Activated gamma-delta T cell treated with anti-CD3 and anti-CD28 coated beads, Interleukin-2, amount 50 U/mL, for 16 hours (primary cell): ENCODE results near the gene GRAP.
"Not testable (repeated sequence)": the region's sequence is repeated elsewhere in the genome, so short reads cannot be mapped to it uniquely, and the experiment has no call there.

Source experiments
- DNase-seq: peaks from one replicate; pipeline ENCODE4 v3.0.0-alpha.2; 2020; ENCODE audit warnings: low read depth

The GRAP gene

GRCh38 chr17:19042369-19042768 lies 4.4 kb downstream of the GRAP start:
- DNase-seq, result not testable (repeated sequence)

GRCh38 chr17:19041871-19042270 lies 4.9 kb downstream of the GRAP start:
- not testable (repeated sequence) for DNase-seq

GRCh38 chr17:19040350-19040749 lies 6.4 kb downstream of the GRAP start:
- DNase-seq, result not testable (repeated sequence)

- not testable (repeated sequence) for DNase-seq
Measured at GRCh38 chr17:19038730-19039129, 8.0 kb downstream of the GRAP start.

GRCh38 chr17:19038007-19038406 lies 8.8 kb downstream of the GRAP start:
- DNase-seq, result not testable (repeated sequence)

GRCh38 chr17:19037547-19037946 lies 9.2 kb downstream of the GRAP start:
- not testable (repeated sequence) for DNase-seq

- DNase-seq, result not testable (repeated sequence)
Measured at GRCh38 chr17:19036186-19036585, 10.6 kb downstream of the GRAP start.

- not testable (repeated sequence) for DNase-seq
Measured at GRCh38 chr17:19032377-19032988, 14.3 kb downstream of the GRAP start.

GRCh38 chr17:19031729-19032128 lies 15.0 kb downstream of the GRAP start:
- DNase-seq, result peak; percentile 17

- not testable (repeated sequence) for DNase-seq
Measured at GRCh38 chr17:19030771-19031449, 15.8 kb downstream of the GRAP start.

- not testable (repeated sequence) for DNase-seq
Measured at GRCh38 chr17:19029740-19030139, 17.0 kb downstream of the GRAP start.

- not testable (repeated sequence) for DNase-seq
Measured at GRCh38 chr17:19028671-19029070, 18.1 kb downstream of the GRAP start.

- no peak for DNase-seq
Measured at GRCh38 chr17:19024101-19025078, 22.4 kb downstream of the GRAP start.

- no peak for DNase-seq
Measured at GRCh38 chr17:19023209-19023999, 23.4 kb downstream of the GRAP start.

GRCh38 chr17:19022747-19023146 lies 24.0 kb downstream of the GRAP start:
- DNase-seq, result no peak

GRCh38 chr17:19022128-19022527 lies 24.6 kb downstream of the GRAP start:
- no peak for DNase-seq

GRCh38 chr17:19021622-19022083 lies 25.1 kb downstream of the GRAP start:
- no peak for DNase-seq

- DNase-seq, result not testable (repeated sequence)
Measured at GRCh38 chr17:19021011-19021621, 25.6 kb downstream of the GRAP start.

- no peak for DNase-seq
Measured at GRCh38 chr17:19020016-19020415, 26.7 kb downstream of the GRAP start.

- DNase-seq, result no peak
Measured at GRCh38 chr17:19019041-19019941, 27.5 kb downstream of the GRAP start.
